HEK293T (cell line): ENCODE results near the gene SLC38A9.

Source experiments
- CTCF ChIA-PET: fragments of 350-600 bp; formaldehyde crosslinking; extraction: SDS; loops from one replicate; lab custom pipeline; 2021; ENCODE audit warnings: antibody characterized with exemption, inconsistent platforms; lab: Yijun Ruan, JAX
- POLR2A ChIA-PET: fragments of 350-600 bp; formaldehyde crosslinking; extraction: SDS; loops from one replicate; lab custom pipeline; 2020; ENCODE audit warnings: antibody characterized with exemption, inconsistent platforms; lab: Yijun Ruan, JAX
- DNase-seq: peaks from one replicate; pipeline ENCODE4 v3.0.0; 2012; ENCODE audit warnings: mixed read lengths; ENCODE audit errors: extremely low spot score
- ARNT ChIP-seq: fragments of 450-650 bp; IDR thresholded peaks from 2 replicates; pipeline ENCODE4 v1.6.1; 2017; ENCODE audit warnings: mild to moderate bottlenecking
- BHLHE40 ChIP-seq: fragments of 450-650 bp; IDR thresholded peaks from 2 replicates; pipeline ENCODE4 v1.6.1; 2016; ENCODE audit warnings: mild to moderate bottlenecking, moderate library complexity, borderline replicate concordance
- CTBP1 ChIP-seq: fragments of 450-650 bp; IDR thresholded peaks from 2 replicates; pipeline ENCODE4 v1.6.1; 2016; ENCODE audit warnings: borderline replicate concordance
- ELF4 ChIP-seq: fragments of 450-650 bp; IDR thresholded peaks from 2 replicates; pipeline ENCODE4 v1.6.1; 2017; ENCODE audit warnings: antibody characterized with exemption
- FOXA1 ChIP-seq: fragments of 450-650 bp; IDR thresholded peaks from 2 replicates; pipeline ENCODE4 v1.6.1; 2016; ENCODE audit warnings: mild to moderate bottlenecking
- FOXK2 ChIP-seq: fragments of 450-650 bp; IDR thresholded peaks from 2 replicates; pipeline ENCODE4 v1.6.1; 2016; ENCODE audit warnings: mild to moderate bottlenecking
- FOXM1 ChIP-seq: fragments of 450-650 bp; IDR thresholded peaks from 2 replicates; pipeline ENCODE4 v1.6.1; 2017; ENCODE audit warnings: mild to moderate bottlenecking, borderline replicate concordance
- HDGF ChIP-seq: fragments of 450-650 bp; IDR thresholded peaks from 2 replicates; pipeline ENCODE4 v1.6.1; 2017; ENCODE audit warnings: antibody characterized with exemption, borderline replicate concordance
- L3MBTL2 ChIP-seq: fragments of 450-650 bp; conservative IDR thresholded peaks from 2 replicates; pipeline ENCODE4 v1.6.1; 2016; ENCODE audit warnings: mild to moderate bottlenecking
- LEF1 ChIP-seq: fragments of 450-650 bp; IDR thresholded peaks from 2 replicates; pipeline ENCODE4 v1.6.1; 2017; ENCODE audit warnings: mild to moderate bottlenecking, borderline replicate concordance
- NFRKB ChIP-seq: fragments of 450-650 bp; IDR thresholded peaks from 2 replicates; pipeline ENCODE4 v1.6.1; 2016; ENCODE audit warnings: mild to moderate bottlenecking, moderate library complexity
- SP1 ChIP-seq: fragments of 450-650 bp; IDR thresholded peaks from 2 replicates; pipeline ENCODE4 v1.6.1; 2017
- SUZ12 ChIP-seq: fragments of 450-650 bp; IDR thresholded peaks from 2 replicates; pipeline ENCODE4 v1.6.1; 2016; ENCODE audit warnings: mild to moderate bottlenecking
- TARDBP ChIP-seq: fragments of 450-650 bp; IDR thresholded peaks from 2 replicates; pipeline ENCODE4 v1.6.1; 2016
- ZNF384 ChIP-seq: fragments of 450-650 bp; IDR thresholded peaks from 2 replicates; pipeline ENCODE4 v1.6.1; 2016
- TF ChIP-seq, protein P1 (sequence below): fragments of 450-650 bp; IDR thresholded peaks from 2 replicates; pipeline ENCODE4 v1.6.1; 2016

SLC38A9 gene

DNA sequence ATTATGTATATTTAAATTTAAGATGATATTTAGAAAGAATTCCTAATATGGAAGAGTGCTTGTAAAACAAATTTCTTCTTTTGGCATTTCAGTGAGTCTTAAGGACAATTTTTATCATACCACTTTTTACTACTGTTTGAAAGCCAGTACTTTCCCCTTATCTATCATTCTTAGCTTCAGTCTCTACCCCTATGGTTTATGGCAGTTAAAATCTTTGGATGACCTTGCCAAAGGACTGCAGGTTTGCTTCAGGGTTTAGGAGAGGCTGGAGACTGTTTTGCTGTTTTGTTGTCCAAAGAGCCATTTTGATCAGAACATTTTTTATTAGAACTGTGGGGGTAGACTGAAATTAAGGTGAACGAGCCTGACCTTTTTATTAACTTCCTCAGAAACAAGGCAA, 30.8 kb downstream of the SLC38A9 start:
- ChIA-PET CTCF (no interaction called here), POLR2A (no interaction called here)
- TF ChIP-seq BHLHE40 = no peak
- TF ChIP-seq ELF4 = no peak
- DNase-seq = no peak

DNA sequence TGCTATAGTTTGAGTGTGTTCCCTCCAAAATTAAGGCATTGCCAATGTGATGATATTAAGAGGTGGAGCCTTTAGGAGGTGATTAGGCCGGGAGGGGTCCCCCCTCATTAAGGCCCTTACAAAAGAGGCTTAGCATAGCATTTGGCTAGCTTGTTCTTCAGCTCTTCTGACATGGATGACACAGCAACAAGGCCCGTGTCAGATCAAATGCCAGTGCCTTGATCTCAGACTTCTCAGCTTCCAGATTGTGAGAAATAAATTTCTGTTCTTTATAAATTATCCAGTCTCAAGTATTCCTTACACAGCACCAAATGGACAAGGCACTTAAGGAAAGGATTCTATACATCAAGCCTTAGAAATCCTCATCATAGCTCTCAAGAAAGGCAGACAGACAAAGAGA, 31.8 kb downstream of the SLC38A9 start:
- POLR2A ChIA-PET = no interaction called here
- TF ChIP-seq, protein P1, sequence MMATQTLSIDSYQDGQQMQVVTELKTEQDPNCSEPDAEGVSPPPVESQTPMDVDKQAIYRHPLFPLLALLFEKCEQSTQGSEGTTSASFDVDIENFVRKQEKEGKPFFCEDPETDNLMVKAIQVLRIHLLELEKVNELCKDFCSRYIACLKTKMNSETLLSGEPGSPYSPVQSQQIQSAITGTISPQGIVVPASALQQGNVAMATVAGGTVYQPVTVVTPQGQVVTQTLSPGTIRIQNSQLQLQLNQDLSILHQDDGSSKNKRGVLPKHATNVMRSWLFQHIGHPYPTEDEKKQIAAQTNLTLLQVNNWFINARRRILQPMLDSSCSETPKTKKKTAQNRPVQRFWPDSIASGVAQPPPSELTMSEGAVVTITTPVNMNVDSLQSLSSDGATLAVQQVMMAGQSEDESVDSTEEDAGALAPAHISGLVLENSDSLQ = no peak
- no peak for TF ChIP-seq SUZ12
- no peak for TF ChIP-seq HDGF
- no peak for TF ChIP-seq BHLHE40
- no peak for TF ChIP-seq SP1
- no peak for TF ChIP-seq NFRKB
- no peak for TF ChIP-seq FOXM1
- no peak for TF ChIP-seq LEF1
- TF ChIP-seq ELF4 = no peak
- no peak for TF ChIP-seq ZNF384
- no peak for TF ChIP-seq FOXA1
- TF ChIP-seq ARNT = no peak
- no peak for TF ChIP-seq TARDBP
- no peak for TF ChIP-seq CTBP1
- no peak for TF ChIP-seq L3MBTL2
- TF ChIP-seq FOXK2 = no peak
- CTCF ChIA-PET = no interaction called here
- DNase-seq = no peak

DNA sequence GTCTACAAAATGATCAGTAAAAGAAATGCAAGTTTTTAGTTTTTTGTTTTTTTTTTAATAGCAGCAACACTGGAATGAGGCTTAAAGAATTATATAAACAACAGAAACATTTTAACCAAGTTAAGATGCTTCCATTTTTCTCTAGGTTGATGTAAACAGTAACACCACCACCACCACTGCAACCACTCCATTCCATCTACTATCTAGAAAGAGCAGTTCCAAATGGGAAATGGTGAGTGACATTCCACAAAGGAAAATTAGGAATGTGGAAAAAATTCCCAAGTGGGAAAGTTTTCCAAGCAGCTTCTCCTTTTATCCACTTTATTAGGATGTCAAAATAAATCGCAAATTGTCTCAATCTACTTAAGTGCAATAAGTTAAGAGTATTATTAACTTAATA, 32.6 kb downstream of the SLC38A9 start:
- ChIA-PET CTCF (no interaction called here), POLR2A (no interaction called here)
- TF ChIP-seq FOXM1 (no peak), CTBP1 (no peak), ELF4 (no peak), SP1 (no peak), L3MBTL2 (no peak), FOXK2 (no peak), FOXA1 (no peak), HDGF (no peak), BHLHE40 (no peak), LEF1 (no peak), ZNF384 (no peak)
- TF ChIP-seq, protein P1 = no peak
- DNase-seq = no peak

DNA sequence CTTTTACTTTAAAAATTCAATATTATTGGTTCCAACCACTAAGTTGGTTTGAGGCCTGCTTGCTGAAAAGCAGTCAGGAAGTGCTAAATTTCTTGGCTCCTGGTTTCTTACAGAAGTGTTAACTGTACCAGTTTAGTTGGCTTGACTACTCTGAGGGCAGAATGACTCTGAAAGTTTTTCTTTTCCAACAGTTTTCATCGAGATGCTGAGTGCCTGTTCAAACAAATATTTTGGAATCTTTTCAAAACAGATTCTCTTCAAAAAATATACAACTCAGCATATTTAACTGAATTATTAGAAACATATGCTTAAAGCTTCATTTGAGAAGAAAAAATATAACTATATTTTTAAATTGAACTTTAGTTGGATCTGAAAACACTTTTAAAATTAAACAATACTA, 37.0 kb downstream of the SLC38A9 start:
- ChIA-PET CTCF (interaction anchor here (0.6 to 1.2 kb wide), 2 partner anchors 17 to 385 kb away, joined by 3 read pairs; no protein-coding TSS in a partner anchor), POLR2A (no interaction called here)
- TF ChIP-seq SUZ12 (no peak), ZNF384 (no peak), FOXK2 (no peak), FOXA1 (no peak), HDGF (no peak), ELF4 (no peak), CTBP1 (no peak), FOXM1 (no peak), BHLHE40 (no peak), NFRKB (no peak), TARDBP (no peak), SP1 (no peak), LEF1 (no peak), L3MBTL2 (no peak), ARNT (no peak)
- TF ChIP-seq, protein P1 = no peak
- no peak for DNase-seq

DNA sequence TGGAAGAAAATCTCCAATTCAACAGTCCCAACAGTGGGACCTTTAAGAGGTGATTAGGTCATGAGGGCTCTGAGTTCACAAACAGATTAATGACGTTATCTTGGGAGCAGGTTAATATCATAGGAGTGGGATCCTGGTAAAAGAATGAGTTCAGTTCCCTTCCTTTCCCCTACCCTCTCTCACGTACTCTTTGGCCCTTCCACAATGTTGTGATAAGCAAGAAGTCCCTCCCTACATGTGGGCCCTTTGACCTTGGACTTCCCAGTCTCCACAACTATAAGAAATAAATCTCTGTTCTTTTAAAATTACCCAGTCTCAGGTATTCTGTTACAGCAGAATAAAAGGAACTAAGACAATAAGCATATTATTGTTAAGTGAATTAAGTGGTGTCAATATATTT, 37.8 kb downstream of the SLC38A9 start:
- TF ChIP-seq ARNT (no peak), SP1 (no peak), SUZ12 (no peak), TARDBP (no peak), BHLHE40 (no peak), ZNF384 (no peak), HDGF (no peak), CTBP1 (no peak), ELF4 (no peak), L3MBTL2 (no peak), FOXA1 (no peak), LEF1 (no peak), NFRKB (no peak), FOXK2 (no peak), FOXM1 (no peak)
- TF ChIP-seq, protein P1 = no peak
- ChIA-PET POLR2A (no interaction called here), CTCF (no interaction called here)
- no peak for DNase-seq

DNA sequence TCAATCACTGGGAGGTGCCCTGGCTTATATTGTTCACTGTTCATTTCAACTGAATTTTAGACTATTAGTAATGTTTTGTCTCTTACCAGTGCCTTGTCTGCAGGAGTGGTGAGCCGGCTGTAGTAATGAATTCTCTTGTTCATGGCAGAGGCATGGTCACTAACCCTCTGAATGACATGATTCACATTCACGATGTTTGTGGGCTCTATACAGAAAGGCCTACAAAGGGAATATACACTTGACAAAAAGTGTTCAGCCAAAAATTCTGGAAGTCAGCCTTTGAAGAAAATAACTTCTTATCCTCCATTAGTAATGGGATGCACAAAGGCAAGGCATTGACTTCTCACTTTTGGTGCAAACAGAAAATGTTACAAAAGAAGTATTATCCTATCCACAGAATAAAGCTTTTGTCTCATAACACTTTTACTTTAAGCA, 39.6 kb downstream of the SLC38A9 start:
- ChIA-PET CTCF (no interaction called here), POLR2A (no interaction called here)
- no peak for DNase-seq
- no peak for TF ChIP-seq L3MBTL2
- no peak for TF ChIP-seq NFRKB
- no peak for TF ChIP-seq BHLHE40
- TF ChIP-seq ELF4 = no peak
- no peak for TF ChIP-seq LEF1
- TF ChIP-seq SP1 = no peak
- no peak for TF ChIP-seq ARNT
- TF ChIP-seq HDGF = no peak
- no peak for TF ChIP-seq CTBP1
- no peak for TF ChIP-seq FOXM1
- TF ChIP-seq, protein P1 = no peak
